Left ventricle myocardium inferior (tissue), 1 donor: ENCODE data around the gene ERVFRD-1. TPM values are rescaled to one million over a fixed set of nuclear protein-coding genes. Genes with fewer than 3 reads are reported as not detected.

ENCODE experiments used
- DNase-seq: peaks from one replicate; pipeline ENCODE4 v3.0.0-alpha.2; 2020
- H3K27ac ChIP-seq: fragments of 200-600 bp; replicated peaks from 2 replicates; pipeline ENCODE4 v1.8.0; 2021
- H3K27me3 ChIP-seq: fragments of 200-600 bp; 2 replicates; pipeline ENCODE4 v1.8.0; 2021; ENCODE audit warnings: low read depth
- H3K36me3 ChIP-seq: fragments of 200-600 bp; 2 replicates; pipeline ENCODE4 v1.8.0; 2021
- H3K4me1 ChIP-seq: fragments of 200-600 bp; 2 replicates; pipeline ENCODE4 v1.8.0; 2021
- H3K4me3 ChIP-seq: fragments of 200-600 bp; 2 replicates; pipeline ENCODE4 v1.8.0; 2021; ENCODE audit warnings: mild to moderate bottlenecking, moderate library complexity
- H3K9me3 ChIP-seq: fragments of 200-600 bp; replicated peaks from 2 replicates; pipeline ENCODE4 v1.8.0; 2021
- CTCF ChIP-seq: fragments of 200-600 bp; IDR thresholded peaks from 2 replicates; pipeline ENCODE4 v1.8.0; 2021; ENCODE audit warnings: antibody characterized with exemption, mild to moderate bottlenecking, borderline replicate concordance
- intact Hi-C: fragments of 100-400 bp; cut with micrococcal nuclease; formaldehyde crosslinking; loops from one replicate; pipeline ENCODE4 v1.11.0; 2022
- total RNA-seq: library from RNA; stranded (reverse); fragmentation: NEBNext Ultra II Directional; extraction: Animal tissue kit (Norgen Biotek cat#: 25700); gene quantifications from one replicate; pipeline ENCODE4 v1.2.1, GENCODE V29; 2021
- donor health status: DM: no; HTN: yes; CAD: no; lungs with severe emphysema.

Gene ERVFRD-1
- total RNA-seq, 1 donor from 2014 or later: not detected

DNA sequence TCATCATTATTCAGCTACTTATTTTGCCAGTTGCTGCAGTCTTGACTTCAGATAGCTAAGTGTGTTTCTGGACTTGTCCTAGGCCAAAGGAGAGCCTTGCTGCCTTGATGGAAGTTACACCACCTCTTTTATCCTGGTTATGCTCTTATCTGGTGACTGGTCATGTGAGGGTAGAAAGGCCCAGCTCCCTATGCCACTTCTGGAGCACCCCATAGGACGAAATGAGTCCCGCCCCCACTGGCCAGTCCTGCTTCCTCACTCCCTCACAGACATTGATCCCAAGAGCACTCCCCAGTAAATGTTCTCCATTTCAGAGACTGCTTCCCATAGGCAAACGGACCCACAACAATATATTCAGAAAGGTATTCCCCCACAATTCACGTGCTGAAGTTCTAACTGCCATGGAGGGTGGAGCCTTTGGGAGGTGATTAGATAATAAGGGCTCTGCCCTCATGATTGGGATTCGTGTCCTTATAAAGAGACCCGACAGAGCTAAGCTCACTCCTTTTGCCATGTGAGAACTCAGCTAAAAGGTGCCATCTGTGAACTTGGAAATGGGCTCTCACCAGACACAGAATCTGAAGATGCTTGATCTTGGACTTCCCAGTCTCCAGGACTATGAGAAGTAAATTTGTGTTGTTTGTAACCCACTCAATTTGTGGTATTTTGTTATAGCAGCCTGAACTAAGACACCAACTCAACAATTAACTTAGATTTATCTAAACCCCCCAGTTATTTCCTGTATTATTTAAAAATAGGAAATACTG, 45.9 kb downstream of the ERVFRD-1 start:
- no peak overlapping the region for H3K4me3 ChIP-seq
- H3K9me3 ChIP-seq: no peaks in the 10 kb centered on the region
- intact Hi-C loops: no loop called here
- DNase-seq: no peak
- no peak overlapping the region for H3K27ac ChIP-seq
- no peaks in the 10 kb centered on the region for H3K4me1 ChIP-seq
- no peaks in the 10 kb centered on the region for H3K36me3 ChIP-seq
- TF ChIP-seq CTCF: no peak
- peaks cover 11% of the 10 kb centered on the region for H3K27me3 ChIP-seq

DNA sequence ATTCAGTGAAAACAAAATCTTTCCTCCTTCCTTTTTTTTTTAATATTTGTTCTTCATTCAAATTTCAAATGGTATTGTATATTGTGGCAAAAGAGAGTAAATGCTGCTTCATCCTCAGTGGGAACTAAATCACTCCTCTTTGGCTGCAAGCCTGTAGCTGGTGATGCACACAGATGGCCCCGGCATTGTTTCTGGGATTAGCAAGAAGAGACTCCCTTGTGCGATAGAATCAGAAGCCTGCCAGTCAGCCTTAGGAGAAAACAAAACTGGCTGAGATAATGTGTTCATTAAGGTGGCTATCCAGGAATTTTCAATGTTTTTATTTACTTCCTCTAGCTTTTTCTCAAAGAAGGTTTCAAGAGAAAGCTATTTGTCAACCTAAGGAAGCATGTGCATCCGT, 46.7 kb downstream of the ERVFRD-1 start:
- Histone ChIP-seq H3K27me3 (peaks cover 8% of the 10 kb centered on the region), H3K36me3 (no peaks in the 10 kb centered on the region), H3K4me3 (no peak overlapping the region), H3K9me3 (no peaks in the 10 kb centered on the region), H3K27ac (no peak overlapping the region), H3K4me1 (no peaks in the 10 kb centered on the region)
- no peak for DNase-seq
- TF ChIP-seq CTCF: no peak
- intact Hi-C loops: no loop called here

- Histone ChIP-seq H3K4me3 (no peak overlapping the region), H3K27ac (no peak overlapping the region), H3K9me3 (no peaks in the 10 kb centered on the region), H3K27me3 (peaks cover 8% of the 10 kb centered on the region), H3K4me1 (no peaks in the 10 kb centered on the region), H3K36me3 (no peaks in the 10 kb centered on the region)
- intact Hi-C loops: no loop called here
- no peak for TF ChIP-seq CTCF
- no peak for DNase-seq
These were observed 48.8 kb downstream of the ERVFRD-1 start for GRCh38 chr6:11062715-11063114.

- intact Hi-C loops: no loop called here
- H3K27me3 ChIP-seq: peaks cover 8% of the 10 kb centered on the region
- TF ChIP-seq CTCF: no peak
- no peak overlapping the region for H3K27ac ChIP-seq
- H3K36me3 ChIP-seq: no peaks in the 10 kb centered on the region
- DNase-seq: no peak
- no peaks in the 10 kb centered on the region for H3K9me3 ChIP-seq
- H3K4me1 ChIP-seq: no peaks in the 10 kb centered on the region
- no peak overlapping the region for H3K4me3 ChIP-seq
These were observed 49.4 kb downstream of the ERVFRD-1 start for GRCh38 chr6:11062083-11062482.

DNA sequence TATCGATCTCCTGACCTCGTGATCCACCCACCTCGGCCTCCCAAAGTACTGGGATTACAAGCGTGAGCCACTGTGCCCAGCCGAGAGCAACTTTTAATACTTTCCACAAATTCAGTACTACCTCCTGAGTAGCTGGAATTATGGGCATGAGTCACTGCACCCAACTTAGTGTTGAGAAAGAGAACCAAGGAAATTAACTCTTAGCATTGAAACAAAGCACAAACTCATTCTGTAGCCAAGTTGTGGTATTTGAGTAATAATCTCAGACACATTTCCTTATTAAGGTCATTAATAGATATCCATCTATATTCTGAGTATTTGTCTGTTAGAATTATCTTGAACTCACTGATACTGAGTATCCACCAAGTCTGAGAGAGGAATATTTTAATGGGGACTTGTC, 53.1 kb downstream of the ERVFRD-1 start:
- Histone ChIP-seq H3K36me3 (no peaks in the 10 kb centered on the region), H3K27ac (no peak overlapping the region), H3K4me3 (no peak overlapping the region), H3K4me1 (no peaks in the 10 kb centered on the region), H3K9me3 (no peaks in the 10 kb centered on the region), H3K27me3 (peaks cover 8% of the 10 kb centered on the region)
- DNase-seq: no peak
- no peak for TF ChIP-seq CTCF
- intact Hi-C loops: no loop called here
